Measurements from ENCODE around the gene KCNK6.

DNA sequence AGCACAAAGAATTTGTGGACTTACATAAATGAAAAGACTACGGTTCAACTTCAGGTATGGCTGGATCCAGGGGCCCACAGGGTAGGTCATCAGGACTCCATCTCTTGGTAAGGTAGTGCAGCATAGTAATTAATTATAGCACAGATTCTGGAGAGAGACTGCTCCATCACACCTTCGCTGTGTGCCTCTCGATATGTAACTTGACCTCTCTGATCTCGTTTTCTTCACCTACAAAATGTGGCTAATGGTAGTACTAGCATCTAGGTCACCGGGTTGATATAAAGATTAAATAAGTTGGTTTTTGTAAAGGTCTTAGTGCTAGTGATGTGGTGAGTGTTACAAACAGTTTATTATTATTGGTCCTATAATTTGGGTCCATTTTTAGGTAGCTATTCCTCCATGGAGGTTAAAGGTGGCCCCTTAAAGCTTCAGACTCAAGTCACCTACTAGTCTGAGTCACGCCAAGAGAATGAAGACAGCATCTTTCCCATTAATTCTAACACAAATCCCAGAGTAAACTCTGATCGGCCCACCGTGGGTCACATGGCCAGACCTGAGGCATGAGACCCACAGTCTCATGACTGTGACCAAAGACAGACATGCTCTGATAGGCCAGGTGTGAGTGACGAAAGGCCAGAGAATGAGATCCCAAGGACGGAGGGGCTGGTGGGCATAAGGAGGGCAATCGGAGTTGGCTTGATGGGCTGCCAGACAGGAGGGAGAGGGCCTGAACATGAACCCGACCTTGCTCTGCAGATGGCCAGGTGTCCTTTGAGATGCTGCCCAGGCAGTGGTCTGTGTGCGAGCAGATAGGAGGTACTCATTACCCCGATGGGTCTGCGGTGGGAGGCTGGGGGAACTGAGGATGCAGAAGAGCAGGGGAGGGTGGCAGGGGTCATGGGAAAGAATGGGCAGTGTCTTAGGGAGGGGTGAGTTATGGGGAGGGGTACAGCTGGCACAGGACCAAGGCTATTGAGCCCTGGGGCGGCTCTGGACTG is 36.4 kb downstream of the KCNK6 start:
- no peak for TF ChIP-seq USF1 (IDR thresholded peaks at IDR 0.05; ENCODE audit: borderline replicate concordance, extremely low read length, insufficient read depth, low read depth, low read length)
- TF ChIP-seq FOXM1 (IDR thresholded peaks at IDR 0.05; ENCODE audit: low read depth, low read length), result no peak
- TF ChIP-seq, protein P1, sequence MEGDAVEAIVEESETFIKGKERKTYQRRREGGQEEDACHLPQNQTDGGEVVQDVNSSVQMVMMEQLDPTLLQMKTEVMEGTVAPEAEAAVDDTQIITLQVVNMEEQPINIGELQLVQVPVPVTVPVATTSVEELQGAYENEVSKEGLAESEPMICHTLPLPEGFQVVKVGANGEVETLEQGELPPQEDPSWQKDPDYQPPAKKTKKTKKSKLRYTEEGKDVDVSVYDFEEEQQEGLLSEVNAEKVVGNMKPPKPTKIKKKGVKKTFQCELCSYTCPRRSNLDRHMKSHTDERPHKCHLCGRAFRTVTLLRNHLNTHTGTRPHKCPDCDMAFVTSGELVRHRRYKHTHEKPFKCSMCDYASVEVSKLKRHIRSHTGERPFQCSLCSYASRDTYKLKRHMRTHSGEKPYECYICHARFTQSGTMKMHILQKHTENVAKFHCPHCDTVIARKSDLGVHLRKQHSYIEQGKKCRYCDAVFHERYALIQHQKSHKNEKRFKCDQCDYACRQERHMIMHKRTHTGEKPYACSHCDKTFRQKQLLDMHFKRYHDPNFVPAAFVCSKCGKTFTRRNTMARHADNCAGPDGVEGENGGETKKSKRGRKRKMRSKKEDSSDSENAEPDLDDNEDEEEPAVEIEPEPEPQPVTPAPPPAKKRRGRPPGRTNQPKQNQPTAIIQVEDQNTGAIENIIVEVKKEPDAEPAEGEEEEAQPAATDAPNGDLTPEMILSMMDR (IDR thresholded peaks at IDR 0.05 in 2 of 3, conservative IDR thresholded peaks at IDR 0.05 in 1 of 3; ENCODE audit: control insufficient read depth in 2 of 3, extremely low read depth in 1 of 3, insufficient read depth in 1 of 3, low read depth in 3 of 3, low read length in 3 of 3), result no peak
- TF ChIP-seq EP300 (IDR thresholded peaks at IDR 0.05; ENCODE audit: borderline replicate concordance in 1 of 2, control insufficient read depth in 1 of 2, low read depth in 2 of 2, low read length in 2 of 2), result no peak
- TF ChIP-seq JUNB (IDR thresholded peaks at IDR 0.05), result no peak
- no peak for TF ChIP-seq SPI1 (IDR thresholded peaks at IDR 0.05; ENCODE audit: borderline replicate concordance, insufficient read depth, low read depth, low read length)
- TF ChIP-seq HDGF (IDR thresholded peaks at IDR 0.05), result no peak
